GM10248 (cell line): ENCODE results near the gene ANK2.

Experiments
- CTCF ChIA-PET: fragments of 300-600 bp; sonication (Branson Sonifier 250); formaldehyde crosslinking; extraction: SDS; loops from one replicate; lab custom pipeline; 2021; ENCODE audit warnings: antibody characterized with exemption; lab: Yijun Ruan, JAX
- POLR2A ChIA-PET: fragments of 350-650 bp; sonication (Branson Sonifier 250); formaldehyde crosslinking; extraction: SDS; loops from one replicate; lab custom pipeline; 2020; ENCODE audit warnings: antibody characterized with exemption; lab: Yijun Ruan, JAX
- DNase-seq: peaks from one replicate; pipeline ENCODE4 v3.0.0; 2012; ENCODE audit errors: extremely low spot score
- TF ChIP-seq, protein P1 (sequence below): IDR thresholded peaks from 2 replicates; pipeline ENCODE4 v1.5.1; 2012; ENCODE audit warnings: mild to moderate bottlenecking, low read depth; ENCODE audit errors: extremely low read depth, missing control alignments, control extremely low read depth

Gene ANK2

DNA sequence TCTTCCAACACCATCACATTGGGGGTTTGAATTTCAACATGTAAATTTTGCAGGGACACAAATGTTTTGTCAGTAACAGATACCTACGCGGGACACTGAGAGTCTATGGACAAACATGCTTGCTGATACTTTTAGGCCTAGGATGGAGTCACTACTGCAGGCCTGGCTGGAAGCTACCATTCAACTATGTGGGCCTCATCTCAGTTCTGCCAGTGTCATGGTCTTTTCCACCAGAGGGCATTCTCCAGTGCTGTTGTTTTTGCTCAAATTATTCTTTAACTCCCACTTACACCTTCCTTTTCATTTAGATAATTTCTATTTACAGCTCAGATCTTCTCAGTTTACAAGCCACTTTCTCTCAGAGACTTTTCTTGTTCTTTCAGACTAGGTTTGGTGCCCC is 7.0 kb upstream of the ANK2 start:
- TF ChIP-seq, protein P1, sequence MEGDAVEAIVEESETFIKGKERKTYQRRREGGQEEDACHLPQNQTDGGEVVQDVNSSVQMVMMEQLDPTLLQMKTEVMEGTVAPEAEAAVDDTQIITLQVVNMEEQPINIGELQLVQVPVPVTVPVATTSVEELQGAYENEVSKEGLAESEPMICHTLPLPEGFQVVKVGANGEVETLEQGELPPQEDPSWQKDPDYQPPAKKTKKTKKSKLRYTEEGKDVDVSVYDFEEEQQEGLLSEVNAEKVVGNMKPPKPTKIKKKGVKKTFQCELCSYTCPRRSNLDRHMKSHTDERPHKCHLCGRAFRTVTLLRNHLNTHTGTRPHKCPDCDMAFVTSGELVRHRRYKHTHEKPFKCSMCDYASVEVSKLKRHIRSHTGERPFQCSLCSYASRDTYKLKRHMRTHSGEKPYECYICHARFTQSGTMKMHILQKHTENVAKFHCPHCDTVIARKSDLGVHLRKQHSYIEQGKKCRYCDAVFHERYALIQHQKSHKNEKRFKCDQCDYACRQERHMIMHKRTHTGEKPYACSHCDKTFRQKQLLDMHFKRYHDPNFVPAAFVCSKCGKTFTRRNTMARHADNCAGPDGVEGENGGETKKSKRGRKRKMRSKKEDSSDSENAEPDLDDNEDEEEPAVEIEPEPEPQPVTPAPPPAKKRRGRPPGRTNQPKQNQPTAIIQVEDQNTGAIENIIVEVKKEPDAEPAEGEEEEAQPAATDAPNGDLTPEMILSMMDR: no peak
- CTCF ChIA-PET: interaction anchor here (1.5 to 2.1 kb wide), 2 partner anchors 8 to 10 kb away, joined by 4 to 5 read pairs; no protein-coding TSS in a partner anchor
- no peak for DNase-seq
- POLR2A ChIA-PET: no interaction called here

DNA sequence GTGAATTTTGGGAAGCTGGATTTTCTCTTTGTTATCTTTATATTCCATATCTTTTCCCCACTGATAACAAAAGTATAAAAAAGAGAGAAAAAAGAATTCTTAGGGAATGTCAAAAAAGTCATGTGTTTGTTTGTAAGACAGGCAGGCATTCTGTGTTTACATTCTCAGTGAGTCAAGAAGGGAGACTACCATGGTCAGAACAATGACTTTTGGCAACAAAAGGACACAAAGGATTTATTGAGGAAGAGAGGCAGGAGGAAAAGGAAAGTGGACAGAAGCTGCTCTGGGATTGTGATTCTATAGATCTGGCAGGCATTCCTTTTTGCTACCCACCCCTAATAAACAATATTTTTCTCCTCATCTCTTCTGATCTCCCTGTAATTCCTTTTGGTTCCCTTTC is 5.9 kb upstream of the ANK2 start:
- TF ChIP-seq, protein P1: no peak
- POLR2A ChIA-PET: no interaction called here
- CTCF ChIA-PET: interaction anchor here (1.1 to 2.2 kb wide), 3 partner anchors 9 to 12 kb away, joined by 3 to 10 read pairs (median 3); no protein-coding TSS in a partner anchor
- no peak for DNase-seq

DNA sequence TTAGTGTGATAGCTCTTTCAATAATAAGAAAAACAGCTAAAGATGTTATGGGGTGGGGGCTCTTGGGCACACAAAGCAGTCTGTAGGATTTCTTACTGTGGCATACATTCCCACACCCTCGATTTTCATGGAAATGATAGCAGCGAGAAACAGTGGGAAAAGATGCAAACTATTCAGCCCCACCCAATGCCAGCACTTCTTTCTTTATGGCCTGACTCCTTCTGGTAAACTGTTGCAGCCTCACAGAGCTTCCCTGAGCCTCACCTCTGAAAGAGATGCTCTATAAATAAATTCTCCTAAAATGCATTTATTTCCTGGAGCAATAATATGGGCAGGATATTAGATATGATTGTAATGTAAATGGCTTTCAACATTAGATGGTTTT is 910 bp downstream of the ANK2 start:
- DNase-seq: no peak
- TF ChIP-seq, protein P1: no peak
- ChIA-PET CTCF (interaction anchor here (1.2 kb wide), 1 partner anchor 8 kb away, joined by 4 read pairs; no protein-coding TSS in a partner anchor), POLR2A (no interaction called here)

DNA sequence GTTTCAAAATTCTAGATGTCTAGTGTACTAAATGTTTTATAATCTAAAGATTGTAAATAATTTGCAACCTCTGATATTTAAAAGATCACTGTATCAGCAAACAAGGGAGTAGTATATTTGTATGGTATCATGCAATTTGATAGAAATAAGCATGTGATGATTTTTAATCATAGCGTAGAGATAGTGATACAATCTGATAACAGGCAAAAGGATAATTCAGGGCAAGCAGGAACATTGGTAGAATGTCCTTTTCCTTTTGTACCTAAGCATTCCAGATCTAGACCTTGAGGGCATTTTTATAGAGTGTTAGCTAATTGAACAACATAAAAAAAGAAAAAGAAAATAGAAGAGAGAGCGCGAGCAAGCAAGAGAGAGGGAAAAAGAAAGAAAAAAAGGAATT is 1.4 kb downstream of the ANK2 start:
- TF ChIP-seq, protein P1: no peak
- ChIA-PET POLR2A (no interaction called here), CTCF (interaction anchor here (1.2 to 1.7 kb wide), 2 partner anchors 9 to 21 kb away, joined by 3 to 4 read pairs; no protein-coding TSS in a partner anchor)
- no peak for DNase-seq

DNA sequence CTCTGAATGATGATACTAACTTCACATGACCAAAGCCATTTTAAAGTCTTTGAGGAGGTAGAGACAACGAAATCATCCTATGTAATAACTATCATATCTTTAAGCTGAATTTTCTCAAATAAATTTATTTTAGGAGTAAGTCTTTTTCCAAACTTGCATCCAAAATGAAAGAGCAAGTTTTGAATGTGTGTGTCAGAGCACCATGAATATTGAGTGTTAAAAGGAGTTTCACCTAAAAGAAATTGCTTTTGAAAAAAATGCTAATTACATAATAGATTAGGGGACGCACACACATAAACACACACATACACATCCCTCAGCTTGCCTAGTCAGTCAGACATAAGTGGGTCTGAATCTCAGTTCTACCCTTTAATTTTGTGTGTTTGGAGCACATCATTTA is 1.9 kb downstream of the ANK2 start:
- TF ChIP-seq, protein P1: no peak
- no peak for DNase-seq
- CTCF ChIA-PET: interaction anchor here (1.2 to 1.7 kb wide), 2 partner anchors 9 to 22 kb away, joined by 3 to 4 read pairs; no protein-coding TSS in a partner anchor
- POLR2A ChIA-PET: no interaction called here

DNA sequence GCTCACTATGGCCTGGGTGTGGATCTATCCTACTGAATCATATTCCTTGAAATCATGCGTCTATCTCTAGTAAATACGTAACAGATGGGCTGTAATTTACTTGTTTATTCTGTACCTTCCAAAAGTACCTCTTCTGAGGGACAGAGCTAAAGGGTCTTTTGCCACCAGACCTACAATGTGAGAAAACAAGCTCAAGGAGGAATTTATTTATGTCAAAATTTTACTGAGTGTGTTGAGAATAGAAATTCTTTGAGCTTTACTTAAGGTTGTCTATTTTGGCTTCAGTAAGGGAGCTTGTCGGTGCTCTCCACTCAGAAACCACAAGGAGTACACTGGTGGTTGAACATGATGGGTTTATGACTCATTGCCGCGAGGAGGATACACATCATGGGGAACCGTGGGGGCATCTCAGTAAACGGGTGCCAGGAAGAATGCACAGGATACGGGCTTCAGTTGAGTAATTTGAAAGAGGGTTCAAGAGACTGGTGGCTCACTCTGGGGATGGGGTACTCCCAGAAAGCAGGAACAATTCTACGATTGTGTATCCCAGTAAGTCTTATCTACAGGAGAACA is 3.0 kb downstream of the ANK2 start:
- TF ChIP-seq, protein P1: no peak
- peak; percentile 34 for DNase-seq
- ChIA-PET POLR2A (no interaction called here), CTCF (interaction anchor here (0.7 to 1.7 kb wide), 10 partner anchors 8 to 156 kb away, joined by 3 to 5 read pairs (median 3); no protein-coding TSS in a partner anchor)
